Ovary (tissue), 9 donors: ENCODE data around the gene ADAD1. TPM values are rescaled to one million over a fixed set of nuclear protein-coding genes. Genes with fewer than 3 reads are reported as not detected.

Source experiments
- DNase-seq, 5 donors: peaks; one replicate each; pipeline ENCODE4 v3.0.0-alpha.2; 2019 to 2020
- H3K27ac ChIP-seq, 2 donors: fragments of 200-600 bp; one replicate each; pipeline versions ENCODE4 v1.5.1 to v1.8.0; 2019 to 2022
- H3K27me3 ChIP-seq: fragments of 200-600 bp; one replicate; pipeline ENCODE4 v1.8.0; 2022
- H3K36me3 ChIP-seq: fragments of 200-600 bp; sonication (generic); one replicate; pipeline ENCODE4 v1.5.1; 2019
- H3K4me1 ChIP-seq: one replicate; pipeline ENCODE4 v1.8.1; 2013; ENCODE audit warnings: mild to moderate bottlenecking, moderate library complexity; ENCODE audit not compliant: insufficient read depth
- H3K4me3 ChIP-seq: fragments of 200-600 bp; sonication (generic); one replicate; pipeline ENCODE4 v1.5.1; 2017
- H3K9me3 ChIP-seq, 2 donors: fragments of 200-600 bp in 1 of 2; sonication (generic) in 1 of 2; one replicate each; pipeline versions ENCODE4 v1.5.1 to v1.8.1; 2013 to 2019; ENCODE audit warnings: mild to moderate bottlenecking in 1 of 2, moderate library complexity in 1 of 2
- EP300 ChIP-seq: sonication (generic); formaldehyde crosslinking; IDR thresholded peaks from one replicate; pipeline ENCODE4 v1.6.1; 2017; ENCODE audit warnings: antibody characterized with exemption
- POLR2A ChIP-seq: fragments of 450-650 bp; IDR thresholded peaks from one replicate; pipeline ENCODE4 v1.6.1; 2017; ENCODE audit warnings: antibody characterized with exemption, mild to moderate bottlenecking, moderate library complexity
- WGBS, 3 donors: extraction: QIAGEN DNeasy Blood & Tissue Kit in 1 of 3; methylation state at CpG; one replicate each; pipeline versions ENCODE4 v1.1.5 to v1.1.7; 2013 to 2017; 5-methylcytosine and 5-hydroxymethylcytosine counted together
- intact Hi-C, 4 donors: fragments of 100-400 bp; cut with DNase I; formaldehyde crosslinking; loops; one replicate each; pipeline versions ENCODE4 v1.11.0 to v1.15.1; 2022 to 2023
- polyA plus RNA-seq, 2 donors: library from polyadenylated mRNA; stranded (reverse); fragments of 200-250 nt in 1 of 2; fragments of 350-450 nt in 1 of 2; fragmentation: Illumina TruSeq in 1 of 2; extraction: RNeasy Lipid Tissue Mini Kit (QIAGEN cat#74804) in 1 of 2; gene quantifications; one replicate each; pipeline ENCODE4 v1.2.3, GENCODE V29; 2013 to 2014
- total RNA-seq, 7 donors: library from RNA; depleted of rRNA in 2 of 7; stranded (reverse); fragments of >200 nt in 2 of 7; fragmentation: NEBNext Ultra II Directional in 3 of 7; extraction: Animal tissue kit (Norgen Biotek cat#: 25700) in 3 of 7; gene quantifications; one replicate each; pipeline versions ENCODE4 v1.1.0 to v1.2.4, GENCODE V29; 2016 to 2023
- TF ChIP-seq, protein P1 (sequence below), 3 donors: fragments of 450-650 bp in 2 of 3; fragments of 200-600 bp in 1 of 3; IDR thresholded peaks; one replicate each; pipeline versions ENCODE4 v1.5.1 to v1.8.0; 2016 to 2022; ENCODE audit warnings: antibody characterized with exemption in 3 of 3, mild to moderate bottlenecking in 1 of 3
- donor health status: DM: no; HTN: no; CAD: no; lungs with moderate emphysema.
- donor health status: DM: no; HTN: no; CAD: no.
- donor health status: Bipolar disorder and iron deficiency.
- donor health status: DM: yes; HTN: yes; CAD: no.
- donor health status: DM: no; HTN: no; CAD: no.
- donor health status: DM: yes; HTN: yes; CAD: no.

The ADAD1 gene
- total and polyA plus RNA-seq, 9 donors: 0.33 TPM; not detected in 8

DNA sequence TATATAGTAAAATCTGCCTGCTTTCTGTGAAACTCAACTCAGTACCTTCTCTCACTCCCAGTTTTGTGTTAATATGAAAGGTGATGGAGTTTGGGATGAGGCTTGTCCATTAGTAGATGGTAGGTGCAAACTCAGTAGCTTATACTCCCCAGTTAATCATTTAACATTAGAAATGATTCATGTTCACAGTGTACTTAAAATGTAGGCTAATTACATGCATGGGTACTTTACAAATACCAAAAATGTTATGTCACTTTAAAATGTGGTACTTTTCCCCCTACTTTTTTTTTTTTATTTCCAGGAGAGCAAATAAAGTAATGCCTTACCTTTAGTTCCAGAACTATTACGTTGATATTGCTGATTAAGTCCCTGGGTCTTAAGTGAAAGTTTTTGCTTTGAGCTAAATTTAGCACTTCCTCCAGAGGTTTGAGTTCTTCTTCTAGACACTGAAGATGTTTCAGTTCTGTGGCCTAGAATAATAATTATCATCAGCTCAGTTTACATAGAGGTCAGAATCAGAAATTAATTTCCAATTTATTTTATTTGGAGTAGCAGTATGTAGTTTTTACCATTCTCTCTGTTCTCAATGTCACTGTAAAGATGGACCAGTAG lies 74.7 kb downstream of the ADAD1 start:
- Histone ChIP-seq H3K27me3 (no peaks in the 10 kb centered on the region), H3K4me3 (no peak overlapping the region), H3K27ac (no peak overlapping the region), H3K9me3 (no peaks in the 10 kb centered on the region), H3K36me3 (no peaks in the 10 kb centered on the region), H3K4me1 (no peaks in the 10 kb centered on the region)
- intact Hi-C loops: no loop called here
- 19 to 34% (median 20%) methylated on average over 1 of the region's 1 CpG for WGBS, 3 donors
- no peak for DNase-seq
- TF ChIP-seq POLR2A (no peak), EP300 (no peak)
- TF ChIP-seq, protein P1, sequence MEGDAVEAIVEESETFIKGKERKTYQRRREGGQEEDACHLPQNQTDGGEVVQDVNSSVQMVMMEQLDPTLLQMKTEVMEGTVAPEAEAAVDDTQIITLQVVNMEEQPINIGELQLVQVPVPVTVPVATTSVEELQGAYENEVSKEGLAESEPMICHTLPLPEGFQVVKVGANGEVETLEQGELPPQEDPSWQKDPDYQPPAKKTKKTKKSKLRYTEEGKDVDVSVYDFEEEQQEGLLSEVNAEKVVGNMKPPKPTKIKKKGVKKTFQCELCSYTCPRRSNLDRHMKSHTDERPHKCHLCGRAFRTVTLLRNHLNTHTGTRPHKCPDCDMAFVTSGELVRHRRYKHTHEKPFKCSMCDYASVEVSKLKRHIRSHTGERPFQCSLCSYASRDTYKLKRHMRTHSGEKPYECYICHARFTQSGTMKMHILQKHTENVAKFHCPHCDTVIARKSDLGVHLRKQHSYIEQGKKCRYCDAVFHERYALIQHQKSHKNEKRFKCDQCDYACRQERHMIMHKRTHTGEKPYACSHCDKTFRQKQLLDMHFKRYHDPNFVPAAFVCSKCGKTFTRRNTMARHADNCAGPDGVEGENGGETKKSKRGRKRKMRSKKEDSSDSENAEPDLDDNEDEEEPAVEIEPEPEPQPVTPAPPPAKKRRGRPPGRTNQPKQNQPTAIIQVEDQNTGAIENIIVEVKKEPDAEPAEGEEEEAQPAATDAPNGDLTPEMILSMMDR (IDR thresholded peaks at IDR 0.05): no peak

DNA sequence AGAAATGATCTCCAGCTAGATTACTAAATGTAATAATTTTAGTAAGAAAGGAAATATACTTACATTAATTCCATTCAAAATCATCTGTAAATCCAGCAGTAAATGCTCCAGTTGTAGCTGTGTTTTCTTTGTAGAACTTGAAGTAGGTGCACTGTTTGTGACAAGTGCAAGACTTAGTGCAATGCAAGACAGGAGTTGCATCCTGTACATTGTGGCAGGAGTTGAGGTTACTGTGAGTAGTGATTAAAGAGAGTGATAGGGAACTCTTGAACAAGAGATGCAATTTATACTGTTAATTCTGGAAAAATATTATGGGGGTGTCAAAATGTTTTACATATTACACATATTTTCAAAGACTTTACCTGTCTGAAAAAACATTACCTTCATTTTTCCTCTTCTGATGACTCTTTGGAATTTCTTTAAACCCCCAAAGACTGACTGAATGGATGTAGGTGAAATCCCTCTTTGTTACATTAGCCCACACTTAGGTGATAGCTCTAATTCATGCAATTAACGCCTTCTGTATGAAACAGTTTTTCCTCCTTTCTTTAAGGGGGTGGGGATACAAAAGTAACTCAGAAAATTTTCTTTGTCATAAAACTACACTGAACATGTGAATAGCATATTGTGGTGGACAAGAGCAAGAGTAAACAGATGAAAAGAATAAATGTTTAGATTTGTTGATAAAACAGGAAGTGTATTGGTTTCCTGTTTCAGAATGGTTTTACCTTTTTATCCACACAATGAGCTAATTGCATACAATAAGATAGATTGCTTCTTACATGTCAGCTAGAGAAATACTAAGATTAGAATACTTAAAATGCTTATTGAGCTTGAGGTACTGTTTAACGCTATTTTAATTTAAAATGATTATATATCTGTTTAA lies 77.7 kb downstream of the ADAD1 start, which contains the start of gene IL2:
Gene IL2, minus strand, starts transcription at position 495 of the 886 bp plus-strand sequence. Its CDS starts 285 bp downstream, at position 210.
- no peaks in the 10 kb centered on the region for H3K27me3 ChIP-seq
- DNase-seq: no peak
- intact Hi-C loops: no loop called here
- H3K4me3 ChIP-seq: no peak within 1 kb of the TSS
- H3K9me3 ChIP-seq: no peaks in the 10 kb centered on the region
- no peaks in the 10 kb centered on the region for H3K36me3 ChIP-seq
- H3K4me1 ChIP-seq: no peaks in the 10 kb centered on the region
- WGBS, 3 donors: 86 to 88% (median 86%) methylated on average over 2 of the region's 2 CpGs
- H3K27ac ChIP-seq: no peak within 1 kb of the TSS
- TF ChIP-seq POLR2A (no peak), EP300 (no peak)
- TF ChIP-seq, protein P1 (IDR thresholded peaks at IDR 0.05): no peak

DNA sequence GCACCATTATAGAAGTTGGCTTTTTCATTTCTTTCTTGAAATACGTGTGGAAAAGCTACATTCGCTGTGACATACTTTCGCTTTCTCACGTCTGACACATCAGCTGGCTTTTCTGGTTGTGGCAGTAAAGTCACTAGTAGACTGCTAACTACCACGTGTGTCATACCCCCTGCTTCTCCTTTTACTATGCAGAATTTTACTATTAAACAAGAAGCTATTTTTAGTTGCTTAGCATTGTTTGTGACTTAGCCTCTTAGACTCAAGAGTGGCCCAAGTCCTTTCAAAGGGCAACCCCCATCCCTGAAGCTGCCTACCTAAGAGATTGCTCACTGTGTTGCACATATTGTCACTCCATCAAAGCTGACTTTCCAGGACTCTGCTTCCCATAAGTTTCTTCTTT lies 79.8 kb downstream of the ADAD1 start:
- intact Hi-C loops: no loop called here
- 62 to 77% (median 64%) methylated on average over 5 of the region's 5 CpGs for WGBS, 3 donors
- TF ChIP-seq, protein P1 (IDR thresholded peaks at IDR 0.05): no peak
- H3K36me3 ChIP-seq: no peaks in the 10 kb centered on the region
- H3K27ac ChIP-seq: no peak overlapping the region
- no peak overlapping the region for H3K4me3 ChIP-seq
- H3K27me3 ChIP-seq: no peaks in the 10 kb centered on the region
- no peaks in the 10 kb centered on the region for H3K9me3 ChIP-seq
- no peaks in the 10 kb centered on the region for H3K4me1 ChIP-seq
- no peak for DNase-seq

DNA sequence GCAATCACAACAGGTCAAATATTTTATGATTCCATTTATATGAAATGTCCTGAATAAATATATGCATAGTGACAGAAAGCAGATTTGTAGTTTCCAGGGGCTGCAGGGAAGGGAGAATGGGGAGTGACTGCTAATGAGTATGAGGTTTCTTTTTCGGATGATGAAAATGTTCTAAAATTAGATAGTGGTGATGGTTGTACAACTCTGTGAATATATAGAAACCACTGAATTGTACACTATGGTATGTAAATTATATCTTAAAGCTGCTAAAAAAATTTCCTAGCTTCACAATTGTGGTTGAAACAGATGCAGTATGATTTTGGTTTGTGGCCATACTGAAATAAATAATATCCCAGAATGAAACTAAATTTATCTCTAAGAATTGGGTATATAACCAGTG lies 90.6 kb downstream of the ADAD1 start:
- DNase-seq: no peak
- intact Hi-C loops: no loop called here
- 80 to 88% (median 87%) methylated on average over 1 of the region's 1 CpG for WGBS, 3 donors

More for the DNA sequence above, 90.6 kb downstream of the ADAD1 start:
- H3K27me3 ChIP-seq: no peaks in the 10 kb centered on the region
- H3K36me3 ChIP-seq: no peaks in the 10 kb centered on the region
- no peak overlapping the region for H3K27ac ChIP-seq
- H3K9me3 ChIP-seq: no peaks in the 10 kb centered on the region
- no peaks in the 10 kb centered on the region for H3K4me1 ChIP-seq
- no peak overlapping the region for H3K4me3 ChIP-seq
- TF ChIP-seq POLR2A (no peak), EP300 (no peak)
- TF ChIP-seq, protein P1 (IDR thresholded peaks at IDR 0.05): no peak
